Ovary (tissue), 9 donors: ENCODE data around the gene EEFSEC. TPM values are rescaled to one million over a fixed set of nuclear protein-coding genes. Genes with fewer than 3 reads are reported as not detected.

Experiments
- DNase-seq, 5 donors: peaks; one replicate each; pipeline ENCODE4 v3.0.0-alpha.2; 2019 to 2020
- H3K27ac ChIP-seq, 2 donors: fragments of 200-600 bp; one replicate each; pipeline versions ENCODE4 v1.5.1 to v1.8.0; 2019 to 2022
- H3K27me3 ChIP-seq: fragments of 200-600 bp; one replicate; pipeline ENCODE4 v1.8.0; 2022
- H3K36me3 ChIP-seq: fragments of 200-600 bp; sonication (generic); one replicate; pipeline ENCODE4 v1.5.1; 2019
- H3K4me1 ChIP-seq: one replicate; pipeline ENCODE4 v1.8.1; 2013; ENCODE audit warnings: mild to moderate bottlenecking, moderate library complexity; ENCODE audit not compliant: insufficient read depth
- H3K4me3 ChIP-seq: fragments of 200-600 bp; sonication (generic); one replicate; pipeline ENCODE4 v1.5.1; 2017
- H3K9me3 ChIP-seq, 2 donors: fragments of 200-600 bp in 1 of 2; sonication (generic) in 1 of 2; one replicate each; pipeline versions ENCODE4 v1.5.1 to v1.8.1; 2013 to 2019; ENCODE audit warnings: mild to moderate bottlenecking in 1 of 2, moderate library complexity in 1 of 2
- EP300 ChIP-seq: sonication (generic); formaldehyde crosslinking; IDR thresholded peaks from one replicate; pipeline ENCODE4 v1.6.1; 2017; ENCODE audit warnings: antibody characterized with exemption
- POLR2A ChIP-seq: fragments of 450-650 bp; IDR thresholded peaks from one replicate; pipeline ENCODE4 v1.6.1; 2017; ENCODE audit warnings: antibody characterized with exemption, mild to moderate bottlenecking, moderate library complexity
- WGBS, 3 donors: extraction: QIAGEN DNeasy Blood & Tissue Kit in 1 of 3; methylation state at CpG; one replicate each; pipeline versions ENCODE4 v1.1.5 to v1.1.7; 2013 to 2017; 5-methylcytosine and 5-hydroxymethylcytosine counted together
- intact Hi-C, 4 donors: fragments of 100-400 bp; cut with DNase I; formaldehyde crosslinking; loops; one replicate each; pipeline versions ENCODE4 v1.11.0 to v1.15.1; 2022 to 2023
- polyA plus RNA-seq, 2 donors: library from polyadenylated mRNA; stranded (reverse); fragments of 200-250 nt in 1 of 2; fragments of 350-450 nt in 1 of 2; fragmentation: Illumina TruSeq in 1 of 2; extraction: RNeasy Lipid Tissue Mini Kit (QIAGEN cat#74804) in 1 of 2; gene quantifications; one replicate each; pipeline ENCODE4 v1.2.3, GENCODE V29; 2013 to 2014
- total RNA-seq, 7 donors: library from RNA; depleted of rRNA in 2 of 7; stranded (reverse); fragments of >200 nt in 2 of 7; fragmentation: NEBNext Ultra II Directional in 3 of 7; extraction: Animal tissue kit (Norgen Biotek cat#: 25700) in 3 of 7; gene quantifications; one replicate each; pipeline versions ENCODE4 v1.1.0 to v1.2.4, GENCODE V29; 2016 to 2023
- TF ChIP-seq, protein P1 (sequence below), 3 donors: fragments of 450-650 bp in 2 of 3; fragments of 200-600 bp in 1 of 3; IDR thresholded peaks; one replicate each; pipeline versions ENCODE4 v1.5.1 to v1.8.0; 2016 to 2022; ENCODE audit warnings: antibody characterized with exemption in 3 of 3, mild to moderate bottlenecking in 1 of 3
- donor health status: DM: no; HTN: no; CAD: no; lungs with moderate emphysema.
- donor health status: DM: no; HTN: no; CAD: no.
- donor health status: Bipolar disorder and iron deficiency.
- donor health status: DM: yes; HTN: yes; CAD: no.
- donor health status: DM: no; HTN: no; CAD: no.
- donor health status: DM: yes; HTN: yes; CAD: no.

Gene EEFSEC
- total and polyA plus RNA-seq, 9 donors: 6.8 to 21.0 (median 15.4) TPM

DNA sequence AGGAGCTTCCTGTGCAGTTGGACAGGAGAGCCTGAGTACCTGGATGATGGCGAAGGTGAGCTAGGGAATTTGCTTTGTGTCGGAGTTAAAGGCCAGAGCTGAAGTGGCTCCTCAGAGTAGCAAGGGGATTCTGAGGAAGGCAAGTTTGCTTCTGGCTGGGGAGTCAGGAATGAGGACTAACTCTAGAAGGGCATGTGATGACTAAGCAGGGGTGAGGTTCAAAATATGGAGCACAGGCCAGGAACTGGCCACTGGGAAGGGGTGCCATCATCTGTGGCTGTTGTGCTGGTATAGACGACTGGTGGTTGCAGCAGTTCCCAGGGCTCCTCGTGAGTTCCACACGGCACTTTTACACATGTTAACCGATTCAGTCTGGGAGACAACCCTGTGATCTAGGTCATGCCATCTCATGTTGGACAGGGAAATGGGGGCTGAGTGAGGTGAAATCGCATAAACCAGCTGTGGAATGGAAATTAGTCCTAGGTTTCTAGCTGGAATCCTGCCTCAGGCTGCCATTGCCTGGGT is 100.8 kb downstream of the EEFSEC start:
- TF ChIP-seq, protein P1, sequence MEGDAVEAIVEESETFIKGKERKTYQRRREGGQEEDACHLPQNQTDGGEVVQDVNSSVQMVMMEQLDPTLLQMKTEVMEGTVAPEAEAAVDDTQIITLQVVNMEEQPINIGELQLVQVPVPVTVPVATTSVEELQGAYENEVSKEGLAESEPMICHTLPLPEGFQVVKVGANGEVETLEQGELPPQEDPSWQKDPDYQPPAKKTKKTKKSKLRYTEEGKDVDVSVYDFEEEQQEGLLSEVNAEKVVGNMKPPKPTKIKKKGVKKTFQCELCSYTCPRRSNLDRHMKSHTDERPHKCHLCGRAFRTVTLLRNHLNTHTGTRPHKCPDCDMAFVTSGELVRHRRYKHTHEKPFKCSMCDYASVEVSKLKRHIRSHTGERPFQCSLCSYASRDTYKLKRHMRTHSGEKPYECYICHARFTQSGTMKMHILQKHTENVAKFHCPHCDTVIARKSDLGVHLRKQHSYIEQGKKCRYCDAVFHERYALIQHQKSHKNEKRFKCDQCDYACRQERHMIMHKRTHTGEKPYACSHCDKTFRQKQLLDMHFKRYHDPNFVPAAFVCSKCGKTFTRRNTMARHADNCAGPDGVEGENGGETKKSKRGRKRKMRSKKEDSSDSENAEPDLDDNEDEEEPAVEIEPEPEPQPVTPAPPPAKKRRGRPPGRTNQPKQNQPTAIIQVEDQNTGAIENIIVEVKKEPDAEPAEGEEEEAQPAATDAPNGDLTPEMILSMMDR (IDR thresholded peaks at IDR 0.05): no peak
- TF ChIP-seq POLR2A: no peak
- no peaks in the 10 kb centered on the region for H3K27me3 ChIP-seq
- H3K36me3 ChIP-seq: no peaks in the 10 kb centered on the region
- no peaks in the 10 kb centered on the region for H3K4me1 ChIP-seq
- DNase-seq: no peak
- no peak overlapping the region for H3K4me3 ChIP-seq
- 94 to 97% (median 96%) methylated on average over 7 of the region's 7 CpGs for WGBS, 3 donors
- intact Hi-C loops: no loop called here
- no peak overlapping the region for H3K27ac ChIP-seq
- H3K9me3 ChIP-seq: no peaks in the 10 kb centered on the region

DNA sequence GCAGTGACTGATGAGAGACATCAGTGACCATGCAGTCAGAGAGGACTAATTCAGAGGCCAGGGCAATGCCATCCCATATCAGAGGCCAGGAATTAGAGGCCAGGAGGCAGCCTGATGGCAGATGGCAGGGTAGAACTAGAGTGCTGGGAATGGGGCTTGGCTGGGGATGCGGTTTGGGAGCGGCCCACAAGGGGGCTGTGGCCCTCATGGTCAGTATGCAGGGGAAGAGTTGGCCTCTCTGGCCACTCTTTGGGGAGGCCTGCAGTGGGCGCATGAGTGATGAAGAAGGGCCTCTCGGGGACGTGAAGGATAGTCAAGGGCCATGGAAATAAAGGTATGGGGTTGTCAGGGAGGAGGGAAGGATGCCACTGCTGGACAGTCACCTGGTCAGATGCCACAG is 101.7 kb downstream of the EEFSEC start:
- Histone ChIP-seq H3K27me3 (no peaks in the 10 kb centered on the region), H3K9me3 (no peaks in the 10 kb centered on the region), H3K27ac (no peak overlapping the region), H3K4me1 (no peaks in the 10 kb centered on the region), H3K36me3 (no peaks in the 10 kb centered on the region), H3K4me3 (no peak overlapping the region)
- WGBS, 3 donors: 96 to 98% (median 97%) methylated on average over 5 of the region's 5 CpGs
- intact Hi-C loops: no loop called here
- TF ChIP-seq, protein P1 (IDR thresholded peaks at IDR 0.05): no peak
- TF ChIP-seq EP300: no peak
- TF ChIP-seq POLR2A: no peak
- no peak for DNase-seq

DNA sequence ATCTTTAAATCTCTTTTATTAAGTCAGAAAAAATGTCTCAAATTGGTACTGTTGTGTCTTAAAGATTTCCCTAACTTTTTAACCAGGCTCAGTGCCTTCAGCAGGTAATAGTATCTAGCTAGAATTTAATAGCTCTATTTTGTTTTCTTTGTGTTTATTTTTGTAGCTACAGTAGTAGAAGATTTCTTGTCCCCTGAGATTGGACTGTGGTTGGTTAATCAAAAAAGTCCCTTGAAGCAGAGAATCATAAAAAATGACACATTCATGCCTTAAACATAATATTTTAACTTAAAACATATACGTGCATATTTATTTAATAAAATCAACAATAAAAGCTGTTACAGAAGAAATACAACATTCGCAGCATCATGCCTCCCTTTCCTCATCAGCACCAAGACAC is 102.8 kb downstream of the EEFSEC start:
- intact Hi-C loops: no loop called here
- Histone ChIP-seq H3K27ac (no peak overlapping the region), H3K4me1 (no peaks in the 10 kb centered on the region), H3K9me3 (no peaks in the 10 kb centered on the region), H3K4me3 (no peak overlapping the region), H3K27me3 (no peaks in the 10 kb centered on the region), H3K36me3 (no peaks in the 10 kb centered on the region)
- TF ChIP-seq, protein P1 (IDR thresholded peaks at IDR 0.05): no peak
- no peak for TF ChIP-seq POLR2A
- no peak for TF ChIP-seq EP300
- no peak for DNase-seq
- 78 to 85% (median 83%) methylated on average over 2 of the region's 2 CpGs for WGBS, 3 donors

DNA sequence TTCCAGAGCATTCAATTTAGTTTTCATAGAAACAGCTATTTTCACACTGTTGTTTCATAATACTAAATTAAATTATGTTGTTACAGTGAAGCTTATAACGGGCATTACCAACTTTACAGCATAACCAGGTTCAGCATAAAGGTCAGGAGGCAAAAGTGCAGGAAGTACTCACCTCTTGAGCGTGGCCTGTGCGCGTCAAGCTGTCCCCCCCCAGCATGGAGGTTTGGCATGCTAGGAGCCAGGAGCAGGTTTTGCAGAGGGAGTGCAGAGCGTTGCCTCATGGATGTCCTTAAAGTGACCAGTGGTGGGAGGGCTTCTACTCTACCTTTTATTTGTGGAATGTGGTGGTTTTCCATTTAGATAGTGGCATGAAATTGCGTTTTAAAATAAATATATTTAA is 104.4 kb downstream of the EEFSEC start:
- no peak for TF ChIP-seq EP300
- TF ChIP-seq, protein P1 (IDR thresholded peaks at IDR 0.05): no peak
- no peak for TF ChIP-seq POLR2A
- intact Hi-C loops: no loop called here
- WGBS, 3 donors: 93 to 95% (median 94%) methylated on average over 6 of the region's 6 CpGs

More for the DNA sequence above, 104.4 kb downstream of the EEFSEC start:
- no peaks in the 10 kb centered on the region for H3K36me3 ChIP-seq
- no peak overlapping the region for H3K27ac ChIP-seq
- no peaks in the 10 kb centered on the region for H3K27me3 ChIP-seq
- H3K9me3 ChIP-seq: no peaks in the 10 kb centered on the region
- H3K4me3 ChIP-seq: no peak overlapping the region
- H3K4me1 ChIP-seq: no peaks in the 10 kb centered on the region
- DNase-seq: no peak
